ENCODE results near the gene CD72.

DNA sequence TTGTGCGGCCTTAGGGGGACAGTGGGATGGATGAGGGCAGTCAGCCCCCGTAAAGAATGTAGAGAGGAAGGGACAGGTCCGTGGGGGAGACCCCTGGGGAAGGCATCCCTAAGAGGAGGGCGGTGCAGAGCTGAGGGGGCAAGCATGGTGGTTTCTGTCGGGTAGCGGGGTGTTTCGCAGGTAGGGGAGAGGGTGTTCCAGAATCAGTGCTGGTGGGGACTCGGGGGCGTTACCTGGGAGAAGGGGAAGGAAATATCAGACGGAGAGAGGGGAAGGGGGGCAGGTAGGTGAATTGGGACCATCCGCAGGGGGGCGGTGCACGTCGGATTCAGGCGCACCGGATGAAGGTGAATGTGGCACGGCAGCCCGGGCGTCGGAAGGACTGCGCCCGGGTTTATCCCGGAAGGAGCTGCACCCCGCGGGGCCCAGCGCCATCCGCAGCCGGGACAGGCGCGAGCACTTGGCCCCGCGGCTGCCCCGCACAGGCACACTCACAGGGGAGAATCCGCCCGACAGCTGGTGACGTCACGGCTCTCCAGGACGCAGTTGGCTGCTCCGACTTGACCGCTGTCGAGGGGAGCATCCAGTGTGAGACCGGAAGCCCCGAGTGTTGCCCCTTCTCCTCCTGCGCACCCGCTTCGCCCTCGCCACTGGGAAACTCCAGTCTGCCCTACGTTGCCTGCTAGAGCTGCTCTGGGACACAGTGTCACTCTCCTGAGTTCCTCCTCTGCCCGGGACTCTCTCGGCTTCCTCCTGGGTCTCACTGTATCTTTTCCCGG lies 1.3 kb downstream of the CD72 start:
- TF ChIP-seq CEBPB (IDR thresholded peaks at IDR 0.05) (no peak), EP300 (IDR thresholded peaks at IDR 0.05; ENCODE audit: borderline replicate concordance) (no peak), YY1 (IDR thresholded peaks at IDR 0.05; ENCODE audit: low read depth) (no peak), TAF1 (IDR thresholded peaks at IDR 0.05; ENCODE audit: low read depth) (no peak), FOXM1 (IDR thresholded peaks at IDR 0.05; ENCODE audit: borderline replicate concordance, low read depth) (no peak)
- TF ChIP-seq, protein P1, sequence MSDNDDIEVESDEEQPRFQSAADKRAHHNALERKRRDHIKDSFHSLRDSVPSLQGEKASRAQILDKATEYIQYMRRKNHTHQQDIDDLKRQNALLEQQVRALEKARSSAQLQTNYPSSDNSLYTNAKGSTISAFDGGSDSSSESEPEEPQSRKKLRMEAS (IDR thresholded peaks at IDR 0.05): no peak
